H1 (cell line): Measurements from ENCODE around the gene RASGRF1. TPM values are rescaled to one million over a fixed set of nuclear protein-coding genes. Genes with fewer than 3 reads are reported as not detected.
A peak's percentile ranks its signal among the peaks of the same experiment; 100 is the strongest.

Source experiments
- CTCF ChIA-PET: fragments of 300-600 bp; sonication (Branson Sonifier 250); formaldehyde crosslinking; loops from one replicate; lab custom pipeline; 2021; ENCODE audit not compliant: partially characterized antibody; lab: Charles Lee
- POLR2A ChIA-PET: fragments of 300-600 bp; sonication (Branson Sonifier 250); formaldehyde crosslinking; loops from one replicate; lab custom pipeline; 2021; ENCODE audit warnings: inconsistent platforms; ENCODE audit not compliant: partially characterized antibody; lab: Charles Lee
- DNase-seq, 2 experiments: peaks; one replicate each; pipeline versions ENCODE4 v3.0.0 to v3.0.0-alpha.2; 2010 to 2022; ENCODE audit warnings: low spot score in 2 of 2, low read depth in 1 of 2, mixed read lengths in 1 of 2
- FAIRE-seq: peaks from 2 replicates; lab custom pipeline; 2011; peaks lifted over from hg19 to GRCh38; lab: Jason Lieb, UNC
- H2AFZ ChIP-seq: 2 replicates; pipeline ENCODE4 v1.8.1; 2012; ENCODE audit warnings: low read length, inconsistent platforms
- H2AK5ac ChIP-seq: 2 replicates; pipeline ENCODE4 v1.6.1; 2013; ENCODE audit warnings: low read depth, low read length
- H2BK120ac ChIP-seq: replicated peaks from 2 replicates; pipeline ENCODE3; 2013; ENCODE audit warnings: low read depth, low read length, inconsistent platforms
- H2BK12ac ChIP-seq: 2 replicates; pipeline ENCODE4 v1.6.1; 2013; ENCODE audit warnings: low read depth, low read length
- H2BK15ac ChIP-seq: 2 replicates; pipeline ENCODE4 v1.6.1; 2013; ENCODE audit warnings: low read length
- H2BK20ac ChIP-seq: 2 replicates; pipeline ENCODE4 v1.6.1; 2013; ENCODE audit warnings: low read length
- H2BK5ac ChIP-seq: 2 replicates; pipeline ENCODE4 v1.6.1; 2013; ENCODE audit warnings: low read depth, low read length
- H3K14ac ChIP-seq: 2 replicates; pipeline ENCODE4 v1.6.1; 2013; ENCODE audit warnings: inconsistent platforms; ENCODE audit not compliant: insufficient read length
- H3K18ac ChIP-seq: 2 replicates; pipeline ENCODE4 v1.6.1; 2013; ENCODE audit warnings: low read length; ENCODE audit errors: extremely low read depth
- H3K23ac ChIP-seq: 2 replicates; pipeline ENCODE4 v1.6.1; 2013; ENCODE audit warnings: inconsistent platforms; ENCODE audit not compliant: insufficient read length
- H3K23me2 ChIP-seq: 2 replicates; pipeline ENCODE4 v1.6.1; 2013; ENCODE audit warnings: low read depth, low read length
- H3K27ac ChIP-seq: 2 replicates; pipeline ENCODE4 v1.6.1; 2011; ENCODE audit warnings: low read depth, low read length, inconsistent platforms
- H3K27me3 ChIP-seq, 4 experiments: replicated peaks in 1 of 4; 1 replicate in 1 of 4; 2 replicates in 3 of 4; pipeline versions ENCODE4 v1.6.1 to v1.8.1; 2011 to 2013; ENCODE audit warnings: low read length in 3 of 4, mild to moderate bottlenecking in 3 of 4, inconsistent platforms in 2 of 4, mixed read lengths in 2 of 4, moderate library complexity in 1 of 4; ENCODE audit not compliant: control insufficient read depth in 3 of 4, insufficient read depth in 3 of 4; ENCODE audit errors: extremely low read depth in 1 of 4
- H3K36me3 ChIP-seq, 4 experiments: 2 replicates each; pipeline versions ENCODE4 v1.6.1 to v1.8.1; 2011 to 2013; ENCODE audit warnings: mild to moderate bottlenecking in 4 of 4, low read length in 3 of 4, moderate library complexity in 2 of 4, control low read depth in 1 of 4, inconsistent platforms in 1 of 4; ENCODE audit not compliant: insufficient read depth in 4 of 4, control insufficient read depth in 2 of 4
- H3K4ac ChIP-seq: replicated peaks from 2 replicates; pipeline ENCODE3; 2013; ENCODE audit warnings: low read length, low read depth, mixed read lengths, inconsistent platforms; ENCODE audit not compliant: insufficient read length
- H3K4me1 ChIP-seq, 4 experiments: replicated peaks in 1 of 4; 1 replicate in 1 of 4; 2 replicates in 3 of 4; pipeline versions ENCODE4 v1.6.1 to v1.8.1; 2011 to 2013; ENCODE audit warnings: low read length in 3 of 4, inconsistent platforms in 2 of 4, mixed read lengths in 1 of 4; ENCODE audit not compliant: insufficient read depth in 4 of 4, control insufficient read depth in 3 of 4
- H3K4me2 ChIP-seq, 2 experiments: 2 replicates each; pipeline versions ENCODE4 v1.6.1 to v1.8.1; 2011 to 2013; ENCODE audit warnings: low read depth in 2 of 2, low read length in 2 of 2, control low read depth in 1 of 2, inconsistent platforms in 1 of 2, mild to moderate bottlenecking in 1 of 2; ENCODE audit not compliant: insufficient read depth in 1 of 2
- H3K4me3 ChIP-seq, 4 experiments: fragments of 200-600, 300-600 bp in 1 of 4; sonication (generic), shearing (Covaris generic), sonication (Bioruptor Twin) in 1 of 4; 2 replicates each; pipeline versions ENCODE4 v1.5.1 to v1.8.1; 2011 to 2016; ENCODE audit warnings: low read length in 4 of 4, low read depth in 3 of 4, control low read depth in 2 of 4, inconsistent platforms in 2 of 4, mild to moderate bottlenecking in 2 of 4, mixed read lengths in 1 of 4, moderate library complexity in 1 of 4; ENCODE audit not compliant: insufficient read depth in 2 of 4; ENCODE audit errors: extremely low read depth in 1 of 4
- H3K56ac ChIP-seq: replicated peaks from 2 replicates; pipeline ENCODE3; 2013; ENCODE audit warnings: low read depth, mild to moderate bottlenecking, mixed read lengths, low read length, inconsistent platforms; ENCODE audit not compliant: insufficient read length
- H3K79me1 ChIP-seq: 2 replicates; pipeline ENCODE4 v1.6.1; 2013; ENCODE audit warnings: low read depth, low read length, control low read depth
- H3K79me2 ChIP-seq, 2 experiments: 2 replicates each; pipeline versions ENCODE4 v1.6.1 to v1.8.1; 2012 to 2013; ENCODE audit warnings: low read length in 2 of 2, mild to moderate bottlenecking in 2 of 2, inconsistent platforms in 1 of 2; ENCODE audit not compliant: insufficient read depth in 2 of 2, control insufficient read depth in 1 of 2
- H3K9ac ChIP-seq, 4 experiments: replicated peaks in 1 of 4; 1 replicate in 1 of 4; 2 replicates in 3 of 4; pipeline versions ENCODE4 v1.6.1 to v1.8.1; 2011 to 2013; ENCODE audit warnings: low read depth in 3 of 4, low read length in 3 of 4, control low read depth in 2 of 4, mild to moderate bottlenecking in 2 of 4, moderate library complexity in 2 of 4, inconsistent platforms in 1 of 4; ENCODE audit errors: extremely low read depth in 1 of 4
- H3K9me3 ChIP-seq, 2 experiments: 2 replicates each; pipeline versions ENCODE4 v1.6.1 to v1.8.1; 2012 to 2013; ENCODE audit warnings: mild to moderate bottlenecking in 2 of 2, moderate library complexity in 2 of 2, control low read depth in 1 of 2, inconsistent platforms in 1 of 2, low read depth in 1 of 2, low read length in 1 of 2, mixed read lengths in 1 of 2; ENCODE audit not compliant: insufficient read depth in 2 of 2
- H4K20me1 ChIP-seq, 2 experiments: replicated peaks in 1 of 2; 2 replicates each; pipeline versions ENCODE3 to v1.8.1; 2011 to 2013; ENCODE audit warnings: inconsistent platforms in 2 of 2, low read length in 2 of 2, mild to moderate bottlenecking in 1 of 2; ENCODE audit not compliant: insufficient read depth in 2 of 2, control insufficient read depth in 1 of 2
- H4K5ac ChIP-seq: 2 replicates; pipeline ENCODE4 v1.6.1; 2013; ENCODE audit warnings: low read length, low read depth, mixed read lengths, inconsistent platforms; ENCODE audit not compliant: insufficient read length
- H4K8ac ChIP-seq: 2 replicates; pipeline ENCODE4 v1.8.0; 2013; ENCODE audit warnings: mild to moderate bottlenecking, moderate library complexity, low read length, inconsistent platforms; ENCODE audit not compliant: insufficient read depth; ENCODE audit errors: extremely low read depth
- H4K91ac ChIP-seq: replicated peaks from 2 replicates; pipeline ENCODE3; 2013; ENCODE audit warnings: low read length, mixed read lengths, inconsistent platforms; ENCODE audit not compliant: insufficient read length
- MAFK ChIP-seq: IDR thresholded peaks from 2 replicates; pipeline ENCODE4 v1.6.1; 2012; ENCODE audit warnings: low read depth, mild to moderate bottlenecking, improper control_type of control experiment, low read length
- ZNF274 ChIP-seq: IDR thresholded peaks from 2 replicates; pipeline ENCODE4 v1.7.0; 2012; ENCODE audit warnings: low read length, borderline replicate concordance; ENCODE audit errors: extremely low read depth
- WGBS, 2 experiments: shearing (Covaris generic) in 1 of 2; methylation state at CpG; one replicate each; pipeline versions ENCODE4 v1.1.6 to v1.1.7; 2013 to 2015; ENCODE audit warnings: low lambda C conversion rate in 2 of 2, mixed read lengths in 2 of 2, inconsistent platforms in 1 of 2, low coverage in 1 of 2, missing lambda C conversion rate in 1 of 2; ENCODE audit not compliant: insufficient replicate concordance in 2 of 2, insufficient coverage in 1 of 2, insufficient read length in 1 of 2; ENCODE audit errors: extremely low coverage in 1 of 2, missing lambda C conversion rate in 1 of 2; 5-methylcytosine and 5-hydroxymethylcytosine counted together
- polyA plus RNA-seq, 7 experiments: library from polyadenylated mRNA; depleted of rRNA in 3 of 7; stranded (reverse) in 5 of 7; unstranded in 2 of 7; fragments of >200 nt in 5 of 7; fragments of 200-250 nt in 2 of 7; gene quantifications; 1 replicate in 5 of 7; 2 replicates in 1 of 7; 4 replicates in 1 of 7; pipeline versions ENCODE4 v1.2.1 to v1.2.3, GENCODE V29; 2011 to 2013; ENCODE audit warnings: missing spikeins in 2 of 7, mixed read lengths in 2 of 7
- total RNA-seq: library from RNA; stranded (reverse); fragmentation: NEBNext Ultra II Directional; extraction: Animal tissue kit (Norgen Biotek cat#: 25700); gene quantifications from 2 replicates; pipeline ENCODE4 v1.2.1, GENCODE V29; 2021

The RASGRF1 gene
- total and polyA plus RNA-seq, 2 of the 8 experiments (the other 6 are each of a cell fraction or from before 2014, with no cell fraction given), result 0.42 to 0.67 TPM

- Histone ChIP-seq H3K79me1 (no peaks in the 10 kb centered on the region), H3K18ac (no peak overlapping the region), H2BK120ac (no peak overlapping the region), H3K56ac (no peak overlapping the region), H3K36me3 (no peaks in the 10 kb centered on the region), H4K91ac (no peak overlapping the region), H3K4me2 (no peak overlapping the region), H3K14ac (no peak overlapping the region), H4K5ac (no peak overlapping the region), H3K23ac (no peak overlapping the region), H3K4ac (no peak overlapping the region), H2BK5ac (no peak overlapping the region), H2BK15ac (no peak overlapping the region), H2BK20ac (no peak overlapping the region), H3K9me3 (no peaks in the 10 kb centered on the region), H3K79me2 (no peaks in the 10 kb centered on the region), H3K9ac (no peak overlapping the region), H4K8ac (no peak overlapping the region), H3K27me3 (peaks cover 0 to 9% (median 4%) of the 10 kb centered on the region in 4 experiments; a peak in 4 of 7 replicates), H4K20me1 (no peaks in the 10 kb centered on the region), H2AFZ (no peak overlapping the region), H2BK12ac (no peak overlapping the region), H2AK5ac (no peak overlapping the region), H3K4me1 (no peaks in the 10 kb centered on the region), H3K4me3 (no peak overlapping the region), H3K27ac (no peak overlapping the region), H3K23me2 (no peaks in the 10 kb centered on the region)
- DNase-seq (peak in 1 of 2 experiments; percentile 22), FAIRE-seq (no peak)
- no peak for TF ChIP-seq MAFK
- no peak for TF ChIP-seq ZNF274
- 85% methylated on average over 6 of the region's 6 CpGs; no CpG with 5 or more reads in 1 of the 2 experiments for WGBS, 2 experiments
- POLR2A ChIA-PET, result no interaction called here
- CTCF ChIA-PET, result interaction anchor here (1.3 to 2.2 kb wide), 5 partner anchors 16 to 75 kb away, joined by 4 to 10 read pairs (median 5); no protein-coding TSS in a partner anchor
These were observed 12.0 kb upstream of the RASGRF1 start for GRCh38 chr15:79102595-79102994.
